ENCODE measurements around the gene PTH2R.
"Not testable (repeated sequence)": the region's sequence is repeated elsewhere in the genome, so short reads cannot be mapped to it uniquely, and the experiment has no call there.

Gene PTH2R

DNA sequence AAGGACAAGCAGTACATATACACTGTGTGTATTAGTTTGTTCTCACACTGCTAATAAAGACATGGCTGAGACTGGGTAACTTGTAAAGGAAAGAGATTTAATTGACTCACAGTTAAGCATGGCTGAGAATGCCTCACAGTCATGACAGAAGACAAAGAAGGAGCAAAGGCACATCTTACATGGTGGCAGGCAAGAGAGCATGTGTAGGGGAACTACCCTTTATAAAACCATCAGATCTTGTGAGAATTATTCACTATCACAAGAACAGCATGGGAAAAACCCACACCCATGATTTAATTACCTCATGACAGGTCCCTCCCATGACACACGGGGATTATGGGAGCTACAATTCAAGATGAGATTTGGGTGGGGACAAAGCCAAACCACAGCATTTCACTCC lies 129.0 kb downstream of the PTH2R start:
- not testable (repeated sequence) for H3K4me1 Mint-ChIP-seq (ENCODE audit: low read depth); H3K27ac Mint-ChIP-seq; H3K4me3 Mint-ChIP-seq; H3K36me3 Mint-ChIP-seq; H3K27me3 Mint-ChIP-seq; H3K9me3 Mint-ChIP-seq (ENCODE audit: low read depth)

DNA sequence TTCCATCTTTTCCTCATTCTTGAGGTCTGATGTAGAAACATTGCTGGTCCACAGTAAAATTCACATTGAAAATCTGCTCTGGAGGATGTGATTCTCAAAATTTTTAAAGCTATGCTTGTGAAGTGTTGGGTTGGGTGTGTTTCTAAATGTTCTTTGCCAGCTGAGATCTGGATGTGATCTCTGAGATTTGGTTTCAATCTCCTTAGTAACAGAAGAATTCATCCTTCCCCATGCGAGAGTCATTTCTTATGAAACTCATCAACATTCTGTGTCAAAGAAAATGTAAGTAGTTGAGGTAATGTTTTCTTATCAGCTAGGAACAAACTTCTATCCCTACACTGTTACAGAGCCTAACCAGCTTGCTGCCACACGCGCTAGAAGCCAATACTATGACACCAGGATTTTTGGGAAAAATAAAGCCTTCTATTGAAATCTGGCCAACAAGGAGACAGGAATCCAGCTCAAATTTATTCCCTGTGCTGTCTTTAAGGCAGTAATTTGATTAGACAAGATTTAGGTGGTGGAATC lies 134.9 kb downstream of the PTH2R start:
- no peaks in the 10 kb centered on the region for H3K4me1 Mint-ChIP-seq (ENCODE audit: low read depth)
- no peaks in the 10 kb centered on the region for H3K9me3 Mint-ChIP-seq (ENCODE audit: low read depth)
- H3K27me3 Mint-ChIP-seq = no peaks in the 10 kb centered on the region
- no peak overlapping the region for H3K27ac Mint-ChIP-seq
- H3K4me3 Mint-ChIP-seq = no peak overlapping the region
- H3K36me3 Mint-ChIP-seq = no peaks in the 10 kb centered on the region

DNA sequence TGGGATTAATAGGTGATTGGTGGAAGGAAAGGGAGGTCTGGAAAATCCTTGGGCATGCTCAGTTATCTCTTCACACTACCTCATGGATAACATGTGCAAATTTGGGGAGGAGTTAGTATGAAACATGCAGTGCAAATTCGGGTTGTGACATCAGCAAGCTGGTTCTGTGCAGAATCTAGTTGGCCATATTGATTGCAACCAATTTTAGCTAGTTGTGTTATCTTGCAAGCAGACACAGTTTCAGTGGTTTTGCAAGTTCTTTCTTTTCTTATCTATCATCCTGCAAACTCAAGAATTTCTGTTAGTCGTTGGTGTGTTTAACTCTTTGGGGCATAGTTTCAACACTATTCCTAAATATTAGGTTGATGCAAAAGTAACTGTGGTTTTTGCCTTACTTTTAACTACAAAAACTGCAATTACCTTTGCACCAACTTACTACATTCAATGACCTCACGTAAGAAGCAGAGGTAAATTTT lies 135.4 kb downstream of the PTH2R start:
- no peaks in the 10 kb centered on the region for H3K36me3 Mint-ChIP-seq
- H3K27me3 Mint-ChIP-seq = no peaks in the 10 kb centered on the region
- no peaks in the 10 kb centered on the region for H3K4me1 Mint-ChIP-seq (ENCODE audit: low read depth)
- no peaks in the 10 kb centered on the region for H3K9me3 Mint-ChIP-seq (ENCODE audit: low read depth)
- H3K4me3 Mint-ChIP-seq = no peak overlapping the region
- H3K27ac Mint-ChIP-seq = no peak overlapping the region

DNA sequence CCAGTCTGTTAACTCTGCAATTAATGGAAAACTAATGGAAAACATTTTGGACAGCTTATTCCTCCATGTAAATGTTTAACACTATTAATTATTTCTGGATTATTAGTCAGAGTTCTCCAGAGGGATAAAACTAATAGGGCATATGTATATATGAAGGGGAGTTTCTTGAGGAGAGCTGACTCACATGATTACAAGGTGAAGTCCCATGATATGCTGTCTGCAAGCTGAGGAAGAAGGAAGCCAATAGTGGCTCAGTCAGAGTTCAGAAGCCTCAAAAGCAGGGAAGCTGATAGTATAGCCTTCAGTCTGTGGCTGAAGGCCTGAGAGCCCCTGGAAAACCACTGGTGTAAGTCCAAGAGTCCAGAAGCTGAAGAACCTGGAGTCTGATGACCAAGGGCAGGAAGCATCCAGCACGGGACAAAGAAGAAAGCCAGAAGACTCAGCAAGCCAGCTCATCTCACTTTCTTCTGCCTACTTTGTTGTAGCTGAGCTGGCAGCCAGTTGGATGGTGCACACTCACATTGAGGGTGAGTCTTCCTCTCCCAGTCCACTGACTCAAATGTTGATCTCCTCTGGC lies 136.0 kb downstream of the PTH2R start:
- Mint-ChIP-seq H3K4me1 (ENCODE audit: low read depth) (no peaks in the 10 kb centered on the region), H3K27ac (no peak overlapping the region), H3K4me3 (no peak overlapping the region)

More for the DNA sequence above, 136.0 kb downstream of the PTH2R start:
- no peaks in the 10 kb centered on the region for H3K27me3 Mint-ChIP-seq
- no peaks in the 10 kb centered on the region for H3K36me3 Mint-ChIP-seq
- no peaks in the 10 kb centered on the region for H3K9me3 Mint-ChIP-seq (ENCODE audit: low read depth)
